Activated T-helper 1 cell treated with anti-CD3 and anti-CD28 coated beads, Interleukin-12 subunit alpha, Interleukin-12 subunit beta, Interleukin-2, Interleukin-4 antibody, amounts not matched to agents 30 ng/mL and 10 ng/mL and 1 ng/mL, durations not matched to agents 14 hours and 24 hours and 36 hours (primary cell): ENCODE measurements around the gene OSER1. TPM values are rescaled to one million over a fixed set of nuclear protein-coding genes. Genes with fewer than 3 reads are reported as not detected.

Experiments used
- DNase-seq: peaks from one replicate; pipeline ENCODE4 v3.0.0; 2021; ENCODE audit warnings: low spot score
- H3K27ac Mint-ChIP-seq: one replicate; pipeline ENCODE4 v1.8.0; 2021; ENCODE audit warnings: mild to moderate bottlenecking, mixed read lengths
- H3K27me3 Mint-ChIP-seq: one replicate; pipeline ENCODE4 v1.8.0; 2022; ENCODE audit warnings: mild to moderate bottlenecking, moderate library complexity, mixed read lengths; ENCODE audit not compliant: insufficient read depth
- H3K36me3 Mint-ChIP-seq: one replicate; pipeline ENCODE4 v1.8.0; 2021; ENCODE audit warnings: low read depth, mixed read lengths
- H3K4me1 Mint-ChIP-seq: one replicate; pipeline ENCODE4 v1.8.0; 2021; ENCODE audit warnings: low read depth, mixed read lengths
- H3K4me3 Mint-ChIP-seq: one replicate; pipeline ENCODE4 v1.8.0; 2021; ENCODE audit warnings: mild to moderate bottlenecking, moderate library complexity, mixed read lengths
- H3K9me3 Mint-ChIP-seq: one replicate; pipeline ENCODE4 v1.8.0; 2021; ENCODE audit warnings: mixed read lengths
- intact Hi-C: fragments of 100-400 bp; cut with micrococcal nuclease; formaldehyde crosslinking; loops from one replicate; pipeline ENCODE4 v1.15.1; 2024
- total RNA-seq: library from RNA; stranded (reverse); gene quantifications from 2 replicates; pipeline ENCODE4 v1.2.3, GENCODE V29; 2022

Gene OSER1
- total RNA-seq, 1 donor from 2014 or later, result 23.4 TPM

GRCh38 chr20:44188752-44189151 is 21.8 kb downstream of the OSER1 start:
- intact Hi-C loops, result no loop called here
- DNase-seq, result no peak
- no peaks in the 10 kb centered on the region for H3K9me3 Mint-ChIP-seq
- no peak overlapping the region for H3K4me3 Mint-ChIP-seq
- no peaks in the 10 kb centered on the region for H3K4me1 Mint-ChIP-seq
- H3K27ac Mint-ChIP-seq, result no peak overlapping the region
- H3K27me3 Mint-ChIP-seq, result peaks cover 39% of the 10 kb centered on the region
- no peaks in the 10 kb centered on the region for H3K36me3 Mint-ChIP-seq

- Mint-ChIP-seq H3K27ac (no peak overlapping the region), H3K36me3 (no peaks in the 10 kb centered on the region), H3K4me1 (no peaks in the 10 kb centered on the region), H3K4me3 (no peak overlapping the region), H3K9me3 (no peaks in the 10 kb centered on the region), H3K27me3 (peaks cover 39% of the 10 kb centered on the region)
- intact Hi-C loops, result no loop called here
- no peak for DNase-seq
Measured at GRCh38 chr20:44187772-44188709, 22.5 kb downstream of the OSER1 start.

- Mint-ChIP-seq H3K27me3 (peaks cover 41% of the 10 kb centered on the region), H3K9me3 (no peaks in the 10 kb centered on the region), H3K4me1 (no peaks in the 10 kb centered on the region), H3K4me3 (peak within 1 kb of the TSS; percentile 45), H3K27ac (no peak within 1 kb of the TSS), H3K36me3 (no peaks in the 10 kb centered on the region)
- no peak for DNase-seq
- intact Hi-C loops, result no loop called here
Measured at GRCh38 chr20:44187054-44187771, 23.4 kb downstream of the OSER1 start, which contains the start of gene JPH2. Gene JPH2 (minus strand): TSS chr20:44187188. CDS start chr20:44186705, 483 bp downstream.

GRCh38 chr20:44186674-44187053 is 23.9 kb downstream of the OSER1 start:
- no peak overlapping the region for H3K27ac Mint-ChIP-seq
- peaks cover 43% of the 10 kb centered on the region for H3K27me3 Mint-ChIP-seq
- no peaks in the 10 kb centered on the region for H3K4me1 Mint-ChIP-seq
- DNase-seq, result no peak
- no peaks in the 10 kb centered on the region for H3K9me3 Mint-ChIP-seq
- H3K36me3 Mint-ChIP-seq, result no peaks in the 10 kb centered on the region
- intact Hi-C loops, result no loop called here
- no peak overlapping the region for H3K4me3 Mint-ChIP-seq

- Mint-ChIP-seq H3K9me3 (no peaks in the 10 kb centered on the region), H3K36me3 (no peaks in the 10 kb centered on the region), H3K27ac (no peak overlapping the region), H3K4me3 (no peak overlapping the region), H3K4me1 (no peaks in the 10 kb centered on the region), H3K27me3 (peaks cover 44% of the 10 kb centered on the region)
- DNase-seq, result no peak
- intact Hi-C loops, result no loop called here
Measured at GRCh38 chr20:44186201-44186600, 24.4 kb downstream of the OSER1 start.

- no peak overlapping the region for H3K4me3 Mint-ChIP-seq
- H3K36me3 Mint-ChIP-seq, result no peaks in the 10 kb centered on the region
- no peak overlapping the region for H3K27ac Mint-ChIP-seq
- H3K4me1 Mint-ChIP-seq, result no peaks in the 10 kb centered on the region
- H3K9me3 Mint-ChIP-seq, result no peaks in the 10 kb centered on the region
- DNase-seq, result no peak
- intact Hi-C loops, result no loop called here
- peaks cover 44% of the 10 kb centered on the region for H3K27me3 Mint-ChIP-seq
Measured at GRCh38 chr20:44185574-44185973, 25.0 kb downstream of the OSER1 start.

- Mint-ChIP-seq H3K9me3 (no peaks in the 10 kb centered on the region), H3K27me3 (peaks cover 32% of the 10 kb centered on the region), H3K4me1 (no peaks in the 10 kb centered on the region), H3K27ac (no peak overlapping the region), H3K36me3 (no peaks in the 10 kb centered on the region), H3K4me3 (no peak overlapping the region)
- no peak for DNase-seq
- intact Hi-C loops, result no loop called here
Measured at GRCh38 chr20:44183282-44183681, 27.3 kb downstream of the OSER1 start.

- Mint-ChIP-seq H3K36me3 (no peaks in the 10 kb centered on the region), H3K27ac (no peak overlapping the region), H3K4me1 (no peaks in the 10 kb centered on the region), H3K27me3 (peaks cover 28% of the 10 kb centered on the region), H3K4me3 (no peak overlapping the region), H3K9me3 (no peaks in the 10 kb centered on the region)
- DNase-seq, result no peak
- intact Hi-C loops, result no loop called here
Measured at GRCh38 chr20:44182863-44183262, 27.7 kb downstream of the OSER1 start.

- no peaks in the 10 kb centered on the region for H3K4me1 Mint-ChIP-seq
- no peaks in the 10 kb centered on the region for H3K36me3 Mint-ChIP-seq
Measured at GRCh38 chr20:44182135-44182765, 28.3 kb downstream of the OSER1 start.

GRCh38 chr20:44181611-44182010 is 29.0 kb downstream of the OSER1 start:
- intact Hi-C loops, result no loop called here
- peaks cover 21% of the 10 kb centered on the region for H3K27me3 Mint-ChIP-seq
- no peak overlapping the region for H3K27ac Mint-ChIP-seq
- H3K4me3 Mint-ChIP-seq, result no peak overlapping the region
- no peaks in the 10 kb centered on the region for H3K4me1 Mint-ChIP-seq
- no peaks in the 10 kb centered on the region for H3K9me3 Mint-ChIP-seq
- no peak for DNase-seq
- H3K36me3 Mint-ChIP-seq, result no peaks in the 10 kb centered on the region

More at GRCh38 chr20:44182135-44182765, 28.3 kb downstream of the OSER1 start:
- Mint-ChIP-seq H3K9me3 (no peaks in the 10 kb centered on the region), H3K27me3 (peaks cover 24% of the 10 kb centered on the region), H3K4me3 (no peak overlapping the region), H3K27ac (no peak overlapping the region)
- no peak for DNase-seq
- intact Hi-C loops, result no loop called here

GRCh38 chr20:44180814-44181213 is 29.8 kb downstream of the OSER1 start:
- H3K36me3 Mint-ChIP-seq, result no peaks in the 10 kb centered on the region
- intact Hi-C loops, result no loop called here

GRCh38 chr20:44176833-44177534 is 33.6 kb downstream of the OSER1 start:
- intact Hi-C loops, result no loop called here
- H3K9me3 Mint-ChIP-seq, result no peaks in the 10 kb centered on the region

More at GRCh38 chr20:44180814-44181213, 29.8 kb downstream of the OSER1 start:
- DNase-seq, result no peak
- no peak overlapping the region for H3K27ac Mint-ChIP-seq
- H3K27me3 Mint-ChIP-seq, result peaks cover 13% of the 10 kb centered on the region
- no peaks in the 10 kb centered on the region for H3K9me3 Mint-ChIP-seq
- H3K4me3 Mint-ChIP-seq, result no peak overlapping the region
- no peaks in the 10 kb centered on the region for H3K4me1 Mint-ChIP-seq

More at GRCh38 chr20:44176833-44177534, 33.6 kb downstream of the OSER1 start:
- H3K36me3 Mint-ChIP-seq, result no peaks in the 10 kb centered on the region
- no peak overlapping the region for H3K4me3 Mint-ChIP-seq
- H3K27me3 Mint-ChIP-seq, result peaks cover 9% of the 10 kb centered on the region
- H3K27ac Mint-ChIP-seq, result no peak overlapping the region
- DNase-seq, result no peak
- no peaks in the 10 kb centered on the region for H3K4me1 Mint-ChIP-seq
